Hepatocyte (in vitro differentiated cells): ENCODE measurements around the gene CACNA1B. TPM values are rescaled to one million over a fixed set of nuclear protein-coding genes. Genes with fewer than 3 reads are reported as not detected.
A peak's percentile ranks its signal among the peaks of the same experiment; 100 is the strongest.

ENCODE experiments used
- DNase-seq: peaks from one replicate; pipeline ENCODE4 v3.0.0-alpha.2; 2016; ENCODE audit warnings: low spot score
- H2AFZ ChIP-seq: fragments of 200-600 bp; sonication (generic); 2 replicates; pipeline ENCODE4 v1.6.0; 2016; ENCODE audit warnings: antibody characterized with exemption, mild to moderate bottlenecking
- H3K27ac ChIP-seq: fragments of 200-600 bp; sonication (generic); 2 replicates; pipeline ENCODE4 v1.5.1; 2016; ENCODE audit warnings: mild to moderate bottlenecking
- H3K27me3 ChIP-seq: fragments of 200-600 bp; sonication (generic); 2 replicates; pipeline ENCODE4 v1.6.1; 2016
- H3K36me3 ChIP-seq: fragments of 200-600 bp; sonication (generic); replicated peaks from 2 replicates; pipeline ENCODE4 v1.5.1; 2016; ENCODE audit warnings: low read depth; ENCODE audit not compliant: insufficient read depth
- H3K4me1 ChIP-seq: fragments of 200-600 bp; sonication (generic); 2 replicates; pipeline ENCODE4 v1.5.1; 2016; ENCODE audit warnings: mild to moderate bottlenecking, moderate library complexity; ENCODE audit not compliant: insufficient read depth
- H3K4me2 ChIP-seq: fragments of 200-600 bp; sonication (generic); 2 replicates; pipeline ENCODE4 v1.6.0; 2016
- H3K4me3 ChIP-seq: fragments of 200-600 bp; sonication (generic); 2 replicates; pipeline ENCODE4 v1.5.1; 2016; ENCODE audit warnings: mild to moderate bottlenecking
- H3K79me2 ChIP-seq: fragments of 200-600 bp; sonication (generic); 2 replicates; pipeline ENCODE4 v1.6.0; 2017; ENCODE audit warnings: mild to moderate bottlenecking
- H3K9me2 ChIP-seq: fragments of 200-600 bp; sonication (generic); replicated peaks from 2 replicates; pipeline ENCODE4 v1.6.0; 2017; ENCODE audit warnings: mild to moderate bottlenecking; ENCODE audit not compliant: insufficient read depth
- H3K9me3 ChIP-seq: fragments of 200-600 bp; sonication (generic); 2 replicates; pipeline ENCODE4 v1.5.1; 2016; ENCODE audit warnings: low read depth, mild to moderate bottlenecking
- H4K20me1 ChIP-seq: fragments of 200-600 bp; sonication (generic); 2 replicates; pipeline ENCODE4 v1.6.0; 2016; ENCODE audit warnings: mild to moderate bottlenecking; ENCODE audit not compliant: insufficient read depth, poor library complexity, severe bottlenecking
- CTCF ChIP-seq: fragments of 200-600 bp; sonication (generic); IDR thresholded peaks from 2 replicates; pipeline ENCODE4 v1.5.1; 2016; ENCODE audit warnings: antibody characterized with exemption, mild to moderate bottlenecking; ENCODE audit not compliant: poor library complexity
- EZH2 ChIP-seq: fragments of 200-600 bp; sonication (generic); IDR thresholded peaks from 2 replicates; pipeline ENCODE4 v1.6.1; 2016; ENCODE audit warnings: antibody characterized with exemption, mild to moderate bottlenecking, borderline replicate concordance
- EZH2phosphoT487 ChIP-seq: fragments of 200-600 bp; sonication (generic); IDR thresholded peaks from one replicate; pipeline ENCODE4 v1.6.1; 2018; ENCODE audit warnings: antibody characterized with exemption, mild to moderate bottlenecking, low read depth, moderate library complexity; ENCODE audit not compliant: unreplicated experiment, severe bottlenecking
- WGBS: methylation state at CpG from one replicate; pipeline ENCODE4 v1.1.6; 2016; ENCODE audit warnings: low lambda C conversion rate; ENCODE audit errors: missing lambda C conversion rate; 5-methylcytosine and 5-hydroxymethylcytosine counted together
- polyA plus RNA-seq: library from polyadenylated mRNA; unstranded; fragments of >200 nt; fragmentation: Nextera tagmentation; extraction: Ambion mirVana; gene quantifications from 2 replicates; pipeline ENCODE4 v1.2.1, GENCODE V29; 2016
- total RNA-seq: library from RNA; depleted of rRNA; stranded (reverse); fragments of >200 nt; gene quantifications from 2 replicates; pipeline ENCODE4 v1.2.3, GENCODE V29; 2014

The CACNA1B gene
- total and polyA plus RNA-seq, 2 experiments from 2014 or later: 0.30 to 0.39 TPM

DNA sequence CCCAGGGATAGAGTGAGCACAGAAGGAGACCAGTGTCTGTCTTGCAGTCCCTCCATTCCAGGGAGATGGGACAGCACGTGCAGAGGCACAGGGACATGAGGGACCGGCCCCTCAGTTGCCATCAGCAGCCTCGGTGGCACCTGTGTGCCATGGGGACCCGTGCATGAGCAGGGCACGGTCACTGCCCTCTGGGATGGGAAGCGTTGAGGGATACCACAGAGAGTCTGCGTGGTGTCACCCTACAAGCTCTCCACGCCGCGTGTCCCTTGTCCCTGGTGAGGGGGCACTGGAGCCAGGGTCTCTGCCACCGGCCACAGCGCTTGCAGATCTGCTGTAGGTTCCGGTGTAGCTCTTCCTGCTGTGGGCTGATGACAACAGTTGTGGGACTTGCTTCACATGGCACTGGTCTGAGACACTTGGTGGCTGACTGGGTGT lies 108.1 kb downstream of the CACNA1B start:
- Histone ChIP-seq H2AFZ (no peak overlapping the region), H3K9me3 (no peaks in the 10 kb centered on the region), H3K4me1 (no peaks in the 10 kb centered on the region), H3K9me2 (no peaks in the 10 kb centered on the region), H3K4me3 (no peak overlapping the region), H4K20me1 (no peaks in the 10 kb centered on the region), H3K79me2 (no peaks in the 10 kb centered on the region), H3K4me2 (no peak overlapping the region), H3K27me3 (no peaks in the 10 kb centered on the region), H3K27ac (no peak overlapping the region), H3K36me3 (no peaks in the 10 kb centered on the region)
- peak; percentile 2 for DNase-seq
- whole genome bisulfite sequencing: 97% methylated on average over 12 of the region's 13 CpGs
- TF ChIP-seq EZH2: no peak

- no peaks in the 10 kb centered on the region for H3K36me3 ChIP-seq
- no peak for TF ChIP-seq EZH2
- TF ChIP-seq EZH2phosphoT487: no peak
- no peak for TF ChIP-seq CTCF
- H3K27me3 ChIP-seq: no peaks in the 10 kb centered on the region
- H3K79me2 ChIP-seq: no peaks in the 10 kb centered on the region
- no peaks in the 10 kb centered on the region for H4K20me1 ChIP-seq
- H3K9me2 ChIP-seq: no peaks in the 10 kb centered on the region
- 93% methylated on average over 22 of the region's 22 CpGs for WGBS
- H2AFZ ChIP-seq: no peak overlapping the region
- H3K9me3 ChIP-seq: no peaks in the 10 kb centered on the region
- DNase-seq: peak; percentile 1
- no peak overlapping the region for H3K4me2 ChIP-seq
- no peak overlapping the region for H3K4me3 ChIP-seq
- no peak overlapping the region for H3K27ac ChIP-seq
- H3K4me1 ChIP-seq: no peaks in the 10 kb centered on the region
These were observed 108.9 kb downstream of the CACNA1B start for GRCh38 chr9:137986268-137987099.

- no peak overlapping the region for H2AFZ ChIP-seq
- H3K4me3 ChIP-seq: no peak overlapping the region
- H3K4me1 ChIP-seq: no peaks in the 10 kb centered on the region
- H3K9me3 ChIP-seq: no peaks in the 10 kb centered on the region
- H3K79me2 ChIP-seq: no peaks in the 10 kb centered on the region
- no peaks in the 10 kb centered on the region for H4K20me1 ChIP-seq
- H3K9me2 ChIP-seq: no peaks in the 10 kb centered on the region
- TF ChIP-seq EZH2phosphoT487 (no peak), CTCF (no peak), EZH2 (no peak)
- H3K27me3 ChIP-seq: no peaks in the 10 kb centered on the region
- H3K4me2 ChIP-seq: no peak overlapping the region
- peak; percentile 7 for DNase-seq
- no peaks in the 10 kb centered on the region for H3K36me3 ChIP-seq
- 91% methylated on average over 10 of the region's 10 CpGs for WGBS
- H3K27ac ChIP-seq: no peak overlapping the region
These were observed 109.9 kb downstream of the CACNA1B start for GRCh38 chr9:137987244-137988030.

GRCh38 chr9:137988051-137988450 lies 110.5 kb downstream of the CACNA1B start:
- Histone ChIP-seq H3K4me1 (no peaks in the 10 kb centered on the region), H4K20me1 (no peaks in the 10 kb centered on the region), H3K27ac (no peak overlapping the region), H3K9me3 (no peaks in the 10 kb centered on the region), H3K4me3 (no peak overlapping the region), H3K36me3 (no peaks in the 10 kb centered on the region), H3K79me2 (no peaks in the 10 kb centered on the region), H3K9me2 (no peaks in the 10 kb centered on the region), H3K4me2 (no peak overlapping the region), H3K27me3 (no peaks in the 10 kb centered on the region), H2AFZ (no peak overlapping the region)
- DNase-seq: peak; percentile 2
- 89% methylated on average over 8 of the region's 8 CpGs for WGBS
- TF ChIP-seq EZH2: no peak
